Activated CD4-positive, alpha-beta T cell treated with anti-CD3 and anti-CD28 coated beads for 36 hours (primary cell): ENCODE data around the gene HPX. TPM values are rescaled to one million over a fixed set of nuclear protein-coding genes. Genes with fewer than 3 reads are reported as not detected.
"Not testable (repeated sequence)": the region's sequence is repeated elsewhere in the genome, so short reads cannot be mapped to it uniquely, and the experiment has no call there.

Source experiments
- ATAC-seq: fragments of 200-7000 bp; cut with Tn5 transposase; one replicate; pipeline ENCODE4 v1.10.0; 2021; ENCODE audit warnings: mild to moderate bottlenecking, moderate library complexity
- CTCF ChIA-PET: fragments of 350-600 bp; sonication (Branson Sonifier 250); formaldehyde crosslinking; loops from one replicate; lab custom pipeline; 2021; ENCODE audit warnings: antibody characterized with exemption; lab: Charles Lee
- POLR2A ChIA-PET: fragments of 350-600 bp; sonication (Branson Sonifier 250); formaldehyde crosslinking; loops from one replicate; lab custom pipeline; 2021; ENCODE audit warnings: antibody characterized with exemption, inconsistent platforms; lab: Charles Lee
- DNase-seq: peaks from one replicate; pipeline ENCODE4 v3.0.0-alpha.2; 2020
- H3K27ac Mint-ChIP-seq: one replicate; pipeline ENCODE4 v1.8.0; 2021; ENCODE audit warnings: mixed read lengths
- H3K27me3 Mint-ChIP-seq: one replicate; pipeline ENCODE4 v1.8.0; 2021; ENCODE audit warnings: mixed read lengths
- H3K36me3 Mint-ChIP-seq: one replicate; pipeline ENCODE4 v1.8.0; 2021; ENCODE audit warnings: low read depth, mixed read lengths
- H3K4me1 Mint-ChIP-seq: one replicate; pipeline ENCODE4 v1.8.0; 2021; ENCODE audit warnings: mixed read lengths
- H3K4me3 Mint-ChIP-seq: one replicate; pipeline ENCODE4 v1.8.0; 2021; ENCODE audit warnings: mild to moderate bottlenecking, moderate library complexity, mixed read lengths
- H3K9me3 Mint-ChIP-seq: one replicate; pipeline ENCODE4 v1.8.0; 2021; ENCODE audit warnings: low read depth, mixed read lengths
- intact Hi-C, 2 experiments: fragments of 100-400 bp; cut with DNase I in 1 of 2; cut with micrococcal nuclease in 1 of 2; formaldehyde crosslinking; loops; one replicate each; pipeline versions ENCODE4 v1.14.2 to v1.15.1; 2022 to 2024; cut with DNase I, micrococcal nuclease
- total RNA-seq, 2 experiments: library from RNA; stranded (reverse); gene quantifications; one replicate each; pipeline ENCODE4 v1.2.3, GENCODE V29; 2021

HPX gene
- total RNA-seq, 2 experiments from 2014 or later = 0.16 to 0.33 TPM

DNA sequence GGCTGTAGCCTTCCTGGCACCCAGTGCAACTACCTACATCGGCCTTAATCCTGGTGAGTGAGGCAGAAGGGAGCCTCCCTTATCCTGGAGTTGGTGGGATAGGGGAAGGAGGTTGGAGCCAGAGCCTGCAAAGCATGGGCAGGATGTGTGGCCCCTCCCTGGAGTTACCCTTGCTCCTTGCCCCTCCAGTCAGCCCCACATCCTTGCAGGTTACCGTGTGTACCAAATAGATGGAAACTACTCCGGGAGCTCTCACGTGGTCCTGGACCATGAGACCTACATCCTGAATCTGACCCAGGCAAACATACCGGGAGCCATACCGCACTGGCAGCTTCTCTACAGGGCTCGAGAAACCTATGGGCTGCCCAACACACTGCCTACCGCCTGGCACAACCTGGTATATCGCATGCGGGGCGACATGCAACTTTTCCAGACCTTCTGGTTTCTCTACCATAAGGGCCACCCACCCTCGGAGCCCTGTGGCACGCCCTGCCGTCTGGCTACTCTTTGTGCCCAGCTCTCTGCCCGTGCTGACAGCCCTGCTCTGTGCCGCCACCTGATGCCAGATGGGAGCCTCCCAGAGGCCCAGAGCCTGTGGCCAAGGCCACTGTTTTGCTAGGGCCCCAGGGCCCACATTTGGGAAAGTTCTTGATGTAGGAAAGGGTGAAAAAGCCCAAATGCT, 46.7 kb downstream of the HPX start:
- Mint-ChIP-seq H3K4me1 (peaks cover 58% of the 10 kb centered on the region), H3K9me3 (no peaks in the 10 kb centered on the region), H3K36me3 (peaks cover 26% of the 10 kb centered on the region), H3K4me3 (no peak overlapping the region), H3K27ac (no peak overlapping the region), H3K27me3 (no peaks in the 10 kb centered on the region)
- no peak for ATAC-seq
- DNase-seq = no peak
- CTCF ChIA-PET = interaction anchor here (0.5 to 1.0 kb wide), 3 partner anchors 9 to 16 kb away, joined by 3 to 4 read pairs (median 3); no protein-coding TSS in a partner anchor
- POLR2A ChIA-PET = no interaction called here
- intact Hi-C loops = loop anchor here in 1 of 2 experiments (5.0 to 10.0 kb wide), 2 partner anchors 353 to 709 kb away; partner anchors contain the start of genes TRIM22 and TRIM5

DNA sequence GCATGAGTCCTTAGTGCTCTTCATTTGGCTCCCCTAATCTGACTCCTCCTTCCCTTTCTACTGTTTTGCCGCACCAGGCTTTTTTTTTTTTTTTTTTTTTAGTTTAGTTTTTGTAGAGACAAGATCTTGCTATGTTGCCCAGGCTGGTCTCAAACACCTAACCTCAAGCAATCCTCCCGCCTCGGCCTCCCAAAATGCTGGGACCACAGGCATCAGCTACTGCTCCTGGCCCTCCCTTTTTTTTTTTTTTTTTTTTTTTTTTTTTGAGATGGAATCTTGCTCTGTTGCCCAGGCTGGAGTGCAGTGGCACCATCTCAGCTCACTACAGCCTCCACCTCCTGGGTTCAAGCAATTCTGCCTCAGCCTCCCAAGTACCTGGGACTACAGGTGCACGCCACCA, 48.5 kb downstream of the HPX start:
- intact Hi-C loops = loop anchor here in 1 of 2 experiments (5.0 to 10.0 kb wide), 2 partner anchors 355 to 707 kb away; partner anchors contain the start of genes TRIM22 and TRIM5
- H3K9me3 Mint-ChIP-seq, POLR2A ChIA-PET, H3K27me3 Mint-ChIP-seq, H3K27ac Mint-ChIP-seq, ATAC-seq, DNase-seq, H3K4me3 Mint-ChIP-seq: not testable (repeated sequence)
- H3K36me3 Mint-ChIP-seq = peaks cover 15% of the 10 kb centered on the region
- CTCF ChIA-PET = interaction anchor here (1.0 kb wide), 1 partner anchor 27 kb away, joined by 3 read pairs; no protein-coding TSS in a partner anchor
- H3K4me1 Mint-ChIP-seq = peaks cover 59% of the 10 kb centered on the region

- Mint-ChIP-seq H3K36me3 (peaks cover 13% of the 10 kb centered on the region), H3K27ac (peak overlapping the region; percentile 63), H3K4me3 (peak overlapping the region; percentile 77), H3K4me1 (peaks cover 53% of the 10 kb centered on the region), H3K9me3 (no peaks in the 10 kb centered on the region), H3K27me3 (no peaks in the 10 kb centered on the region)
- ATAC-seq (no peak), DNase-seq (no peak)
- intact Hi-C loops = loop anchor here (2.0 to 10.0 kb wide), 4 partner anchors 81 to 707 kb away; partner anchors contain the start of genes MRPL17 (in 2 of the 2), TRIM22 (in 1 of the 2), TRIM3 (in 1 of the 2) and TRIM5 (in 1 of the 2)
- ChIA-PET POLR2A (interaction anchor here (1.7 to 2.3 kb wide), 2 partner anchors 22 to 27 kb away, joined by 8 to 12 read pairs; partner anchors contain the start of gene APBB1), CTCF (interaction anchor here (6.1 kb wide), 1 partner anchor 13 kb away, joined by 47 read pairs; no protein-coding TSS in a partner anchor)
These were observed 49.2 kb downstream of the HPX start for GRCh38 chr11:6391537-6392134.

- Mint-ChIP-seq H3K36me3 (peaks cover 10% of the 10 kb centered on the region), H3K27me3 (no peaks in the 10 kb centered on the region), H3K27ac (peak overlapping the region; percentile 63), H3K4me1 (peaks cover 50% of the 10 kb centered on the region), H3K9me3 (no peaks in the 10 kb centered on the region), H3K4me3 (peak overlapping the region; percentile 77)
- ATAC-seq (no peak), DNase-seq (peak; percentile 31)
- intact Hi-C loops = loop anchor here (1.0 to 10.0 kb wide), 14 partner anchors 11 to 706 kb away; partner anchors contain the start of genes APBB1 (in 2 of the 2), ARFIP2 (in 2 of the 2), FHIP1B (in 2 of the 2) and MRPL17 (in 2 of the 2)
- ChIA-PET CTCF (interaction anchor here (1.0 to 6.1 kb wide), 6 partner anchors 12 to 53 kb away, joined by 3 to 47 read pairs (median 5); no protein-coding TSS in a partner anchor), POLR2A (interaction anchor here (0.6 to 2.3 kb wide), 7 partner anchors 12 to 1997 kb away, joined by 3 to 20 read pairs (median 7); partner anchors contain the start of genes APBB1, ARFIP2 and TIMM10B)
These were observed 49.9 kb downstream of the HPX start for GRCh38 chr11:6390718-6391469.

- ChIA-PET POLR2A (interaction anchor here (0.6 to 2.3 kb wide), 8 partner anchors 10 to 1996 kb away, joined by 3 to 20 read pairs (median 6); partner anchors contain the start of genes APBB1, ARFIP2 and TIMM10B), CTCF (interaction anchor here (0.6 to 6.1 kb wide), 11 partner anchors 11 to 91 kb away, joined by 3 to 47 read pairs (median 4); partner anchors contain the start of genes ARFIP2 and TIMM10B)
- intact Hi-C loops = loop anchor here (1.0 to 10.0 kb wide), 15 partner anchors 11 to 705 kb away; partner anchors contain the start of genes APBB1 (in 2 of the 2), ARFIP2 (in 2 of the 2), FHIP1B (in 2 of the 2) and MRPL17 (in 2 of the 2)
- peak; percentile 90 for ATAC-seq
- H3K4me3 Mint-ChIP-seq = peak within 1 kb of the TSS; percentile 77
- no peaks in the 10 kb centered on the region for H3K27me3 Mint-ChIP-seq
- H3K27ac Mint-ChIP-seq = peak within 1 kb of the TSS; percentile 93
- peak; percentile 97 for DNase-seq
- H3K9me3 Mint-ChIP-seq = no peaks in the 10 kb centered on the region
- peaks cover 55% of the 10 kb centered on the region for H3K4me1 Mint-ChIP-seq
- peaks cover 10% of the 10 kb centered on the region for H3K36me3 Mint-ChIP-seq
These were observed 50.7 kb downstream of the HPX start, which contains the start of gene SMPD1 for GRCh38 chr11:6389905-6390717. TSS of gene SMPD1 (plus strand) at chr11:6390474. CDS start at chr11:6390599, 125 bp downstream.

- DNase-seq (no peak), ATAC-seq (no peak)
- H3K4me3 Mint-ChIP-seq = no peak overlapping the region
- peaks cover 10% of the 10 kb centered on the region for H3K36me3 Mint-ChIP-seq
- H3K27me3 Mint-ChIP-seq = no peaks in the 10 kb centered on the region
- no peaks in the 10 kb centered on the region for H3K9me3 Mint-ChIP-seq
- intact Hi-C loops = loop anchor here in 1 of 2 experiments (1.0 kb wide), 1 partner anchor 9 kb away; no protein-coding TSS in a partner anchor
- ChIA-PET POLR2A (interaction anchor here (0.7 kb wide), 1 partner anchor 13 kb away, joined by 3 read pairs; no protein-coding TSS in a partner anchor), CTCF (interaction anchor here (0.6 to 6.1 kb wide), 9 partner anchors 8 to 360 kb away, joined by 3 to 47 read pairs (median 4); partner anchors contain the start of gene APBB1)
- peaks cover 48% of the 10 kb centered on the region for H3K4me1 Mint-ChIP-seq
- peak overlapping the region; percentile 92 for H3K27ac Mint-ChIP-seq
These were observed 52.0 kb downstream of the HPX start for GRCh38 chr11:6388748-6389147.

DNA sequence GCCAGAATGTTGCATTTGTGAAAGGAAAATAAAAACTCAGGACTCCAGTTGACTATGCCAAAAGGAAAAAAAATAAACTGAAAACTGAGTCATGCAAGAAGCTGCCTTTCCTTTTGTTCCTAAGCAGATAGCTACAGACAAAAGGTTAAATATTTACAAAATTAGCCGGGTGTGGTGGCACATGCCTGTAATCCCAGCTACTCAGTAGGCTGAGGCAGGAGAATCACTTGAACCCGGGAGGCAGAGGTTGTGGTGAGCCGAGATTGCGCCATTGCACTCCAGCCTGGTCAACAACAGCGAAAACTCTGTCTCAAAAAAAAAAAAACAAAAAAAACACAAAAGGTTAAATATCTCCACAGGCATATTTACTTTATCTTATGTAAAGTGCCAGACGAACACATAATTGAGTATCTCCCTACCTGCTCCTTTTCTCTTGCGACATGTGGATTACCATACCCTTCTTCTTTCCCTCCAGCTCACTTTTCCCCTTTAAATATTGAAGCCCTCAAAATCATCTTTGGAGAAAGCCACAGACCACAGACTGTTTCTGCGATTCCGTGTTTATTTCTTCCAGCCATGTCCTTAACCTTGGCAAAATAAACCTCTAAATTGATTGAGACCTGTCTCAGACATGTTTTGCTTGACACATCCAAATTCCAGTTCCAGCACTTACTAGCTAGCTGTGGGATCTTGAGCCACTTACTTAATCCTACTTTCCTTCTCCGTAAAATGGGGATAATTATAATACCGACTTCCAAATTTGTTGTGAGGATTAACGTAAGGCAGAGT, 52.8 kb downstream of the HPX start:
- H3K27me3 Mint-ChIP-seq = no peaks in the 10 kb centered on the region
- peaks cover 43% of the 10 kb centered on the region for H3K4me1 Mint-ChIP-seq
- no peak for DNase-seq
- intact Hi-C loops = no loop called here
- H3K9me3 Mint-ChIP-seq = no peaks in the 10 kb centered on the region
- H3K27ac Mint-ChIP-seq = peak overlapping the region; percentile 10
- POLR2A ChIA-PET = interaction anchor here (0.6 to 0.7 kb wide), 2 partner anchors 14 to 74 kb away, joined by 3 read pairs; no protein-coding TSS in a partner anchor
- CTCF ChIA-PET = interaction anchor here (0.6 to 6.1 kb wide), 10 partner anchors 9 to 361 kb away, joined by 3 to 47 read pairs (median 4); partner anchors contain the start of gene APBB1
- no peak overlapping the region for H3K4me3 Mint-ChIP-seq
- H3K36me3 Mint-ChIP-seq = peaks cover 8% of the 10 kb centered on the region
- ATAC-seq = no peak

DNA sequence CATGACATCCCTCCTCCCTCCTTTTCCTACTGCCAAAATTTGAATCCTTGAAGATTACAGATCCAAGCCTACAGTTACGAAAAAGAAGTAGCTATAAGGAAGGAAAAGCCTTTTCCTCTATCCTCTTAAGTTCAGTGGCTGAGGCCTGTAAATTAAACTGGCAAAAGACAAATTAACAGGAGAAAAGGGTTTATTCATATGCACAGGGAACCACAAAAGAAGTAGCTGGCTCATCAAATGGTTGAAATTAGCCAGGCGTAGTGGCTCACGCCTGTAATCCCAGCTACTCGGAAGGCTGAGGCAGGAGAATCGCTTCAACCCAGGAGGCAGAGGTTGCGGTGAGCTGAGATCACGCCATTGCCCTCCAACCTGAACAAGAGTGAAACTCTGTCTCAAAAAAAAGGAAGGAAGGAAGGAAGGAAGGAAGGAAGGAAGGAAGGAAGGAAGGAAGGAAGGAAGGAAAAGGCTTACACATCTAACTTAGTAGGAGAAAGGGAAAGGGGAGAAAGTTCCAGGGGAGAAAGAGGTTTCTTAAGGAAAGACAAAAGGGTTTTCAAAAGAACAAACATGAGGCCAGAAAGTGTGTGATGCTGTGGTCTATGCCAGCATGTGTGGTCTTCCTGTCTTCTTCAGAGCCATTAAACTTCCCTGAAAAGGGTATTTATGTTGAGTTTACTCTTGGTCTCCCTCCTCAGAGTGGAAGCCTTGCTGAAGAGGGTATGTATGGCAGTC, 55.6 kb downstream of the HPX start:
- Mint-ChIP-seq H3K27ac (no peak overlapping the region), H3K9me3 (no peaks in the 10 kb centered on the region), H3K27me3 (no peaks in the 10 kb centered on the region), H3K36me3 (no peaks in the 10 kb centered on the region), H3K4me1 (peaks cover 25% of the 10 kb centered on the region), H3K4me3 (no peak overlapping the region)
- intact Hi-C loops = no loop called here
- POLR2A ChIA-PET = no interaction called here
- no peak for DNase-seq
- CTCF ChIA-PET = interaction anchor here (0.6 to 2.0 kb wide), 7 partner anchors 9 to 112 kb away, joined by 3 to 6 read pairs (median 3); partner anchors contain the start of genes APBB1 and DNHD1
- no peak for ATAC-seq
